PFSK-1 (cell line): Measurements from ENCODE around the gene HYAL4.

Experiments used
- FOXP2 ChIP-seq: optimal IDR thresholded peaks from 2 replicates; pipeline ENCODE3; 2011; ENCODE audit warnings: borderline replicate concordance, control low read depth, inconsistent platforms; ENCODE audit not compliant: insufficient read depth; ENCODE audit errors: extremely low read length, extremely low read depth
- POLR2AphosphoS5 ChIP-seq: IDR thresholded peaks from 2 replicates; pipeline ENCODE4 v1.6.1; 2012; ENCODE audit warnings: low read depth, mild to moderate bottlenecking, control low read depth, low read length, moderate library complexity
- SIN3A ChIP-seq: IDR thresholded peaks from 2 replicates; pipeline ENCODE4 v1.6.1; 2012; ENCODE audit warnings: mild to moderate bottlenecking, low read length, moderate library complexity, borderline replicate concordance; ENCODE audit not compliant: insufficient read depth
- TAF1 ChIP-seq: IDR thresholded peaks from 2 replicates; pipeline ENCODE4 v1.6.1; 2012; ENCODE audit warnings: low read length, control low read depth, borderline replicate concordance; ENCODE audit not compliant: insufficient read depth

- TF ChIP-seq TAF1 (no peak), POLR2AphosphoS5 (no peak), FOXP2 (no peak), SIN3A (no peak)
These were observed 19.0 kb downstream of the HYAL4 start for GRCh38 chr7:123864012-123864411.
